Activated CD4-positive, alpha-beta memory T cell treated with anti-CD3 and anti-CD28 coated beads, Interleukin-2, amount 10 ng/mL, durations not matched to agents 7 days and 5 days (primary cell): ENCODE data around the gene TRPV4. TPM values are rescaled to one million over a fixed set of nuclear protein-coding genes. Genes with fewer than 3 reads are reported as not detected.

Experiments
- CTCF ChIA-PET: fragments of 350-600 bp; sonication (Branson Sonifier 250); formaldehyde crosslinking; loops from one replicate; lab custom pipeline; 2021; ENCODE audit warnings: antibody characterized with exemption, inconsistent platforms; lab: Charles Lee
- POLR2A ChIA-PET: fragments of 350-600 bp; sonication (Branson Sonifier 250); formaldehyde crosslinking; loops from one replicate; lab custom pipeline; 2021; ENCODE audit warnings: antibody characterized with exemption; lab: Charles Lee
- DNase-seq: peaks from one replicate; pipeline ENCODE4 v3.0.0-alpha.2; 2020
- H3K27ac Mint-ChIP-seq: one replicate; pipeline ENCODE4 v1.8.0; 2021; ENCODE audit warnings: mild to moderate bottlenecking, mixed read lengths
- H3K27me3 Mint-ChIP-seq: one replicate; pipeline ENCODE4 v1.8.0; 2021; ENCODE audit warnings: mixed read lengths
- H3K36me3 Mint-ChIP-seq: one replicate; pipeline ENCODE4 v1.8.0; 2021; ENCODE audit warnings: low read depth, mixed read lengths
- H3K4me1 Mint-ChIP-seq: one replicate; pipeline ENCODE4 v1.8.0; 2021; ENCODE audit warnings: mixed read lengths
- H3K4me3 Mint-ChIP-seq: one replicate; pipeline ENCODE4 v1.8.0; 2021; ENCODE audit warnings: mild to moderate bottlenecking, mixed read lengths
- H3K9me3 Mint-ChIP-seq: one replicate; pipeline ENCODE4 v1.8.0; 2021; ENCODE audit warnings: mixed read lengths
- total RNA-seq, 2 experiments: library from RNA; stranded (reverse); gene quantifications; one replicate each; pipeline ENCODE4 v1.2.3, GENCODE V29; 2021

Gene TRPV4
- total RNA-seq, 2 experiments from 2014 or later: not detected

GRCh38 chr12:109793411-109793810 lies 39.8 kb downstream of the TRPV4 start:
- H3K27me3 Mint-ChIP-seq: peaks cover 6% of the 10 kb centered on the region
- H3K4me3 Mint-ChIP-seq: no peak overlapping the region
- H3K36me3 Mint-ChIP-seq: no peaks in the 10 kb centered on the region
- H3K9me3 Mint-ChIP-seq: no peaks in the 10 kb centered on the region
- POLR2A ChIA-PET: no interaction called here
- no peaks in the 10 kb centered on the region for H3K4me1 Mint-ChIP-seq
- DNase-seq: no peak
- CTCF ChIA-PET: no interaction called here
- H3K27ac Mint-ChIP-seq: no peak overlapping the region

GRCh38 chr12:109792992-109793391 lies 40.2 kb downstream of the TRPV4 start:
- Mint-ChIP-seq H3K27me3 (peaks cover 6% of the 10 kb centered on the region), H3K27ac (no peak overlapping the region), H3K36me3 (no peaks in the 10 kb centered on the region), H3K4me3 (no peak overlapping the region), H3K9me3 (no peaks in the 10 kb centered on the region), H3K4me1 (no peaks in the 10 kb centered on the region)
- DNase-seq: no peak
- ChIA-PET POLR2A (no interaction called here), CTCF (no interaction called here)

GRCh38 chr12:109789526-109790048 lies 43.6 kb downstream of the TRPV4 start:
- H3K9me3 Mint-ChIP-seq: no peaks in the 10 kb centered on the region
- no peaks in the 10 kb centered on the region for H3K36me3 Mint-ChIP-seq
- H3K4me1 Mint-ChIP-seq: no peaks in the 10 kb centered on the region
- CTCF ChIA-PET: no interaction called here
- DNase-seq: no peak
- no peak overlapping the region for H3K4me3 Mint-ChIP-seq
- H3K27ac Mint-ChIP-seq: no peak overlapping the region
- peaks cover 4% of the 10 kb centered on the region for H3K27me3 Mint-ChIP-seq
- POLR2A ChIA-PET: no interaction called here

- DNase-seq: no peak
- H3K27ac Mint-ChIP-seq: no peak overlapping the region
- H3K4me1 Mint-ChIP-seq: no peaks in the 10 kb centered on the region
- H3K4me3 Mint-ChIP-seq: no peak overlapping the region
- ChIA-PET CTCF (no interaction called here), POLR2A (no interaction called here)
- H3K9me3 Mint-ChIP-seq: peaks cover 2% of the 10 kb centered on the region
- no peaks in the 10 kb centered on the region for H3K36me3 Mint-ChIP-seq
- H3K27me3 Mint-ChIP-seq: peaks cover 2% of the 10 kb centered on the region
Observed at GRCh38 chr12:109786799-109787198, 46.4 kb downstream of the TRPV4 start.

GRCh38 chr12:109785854-109786253 lies 47.3 kb downstream of the TRPV4 start:
- CTCF ChIA-PET: no interaction called here
- H3K9me3 Mint-ChIP-seq: peaks cover 2% of the 10 kb centered on the region
- no peak for DNase-seq
- no peaks in the 10 kb centered on the region for H3K36me3 Mint-ChIP-seq
- no peak overlapping the region for H3K27ac Mint-ChIP-seq
- peaks cover 2% of the 10 kb centered on the region for H3K27me3 Mint-ChIP-seq
- no peak overlapping the region for H3K4me3 Mint-ChIP-seq
- POLR2A ChIA-PET: no interaction called here
- no peaks in the 10 kb centered on the region for H3K4me1 Mint-ChIP-seq

GRCh38 chr12:109783965-109784244 lies 49.3 kb downstream of the TRPV4 start:
- Mint-ChIP-seq H3K4me1 (no peaks in the 10 kb centered on the region), H3K27me3 (peaks cover 2% of the 10 kb centered on the region), H3K4me3 (no peak overlapping the region), H3K9me3 (peaks cover 2% of the 10 kb centered on the region), H3K36me3 (no peaks in the 10 kb centered on the region), H3K27ac (no peak overlapping the region)
- DNase-seq: no peak
- ChIA-PET CTCF (no interaction called here), POLR2A (no interaction called here)

GRCh38 chr12:109783135-109783964 lies 49.8 kb downstream of the TRPV4 start:
- Mint-ChIP-seq H3K9me3 (peaks cover 2% of the 10 kb centered on the region), H3K27ac (no peak overlapping the region), H3K4me3 (no peak overlapping the region), H3K4me1 (no peaks in the 10 kb centered on the region), H3K27me3 (peaks cover 2% of the 10 kb centered on the region), H3K36me3 (no peaks in the 10 kb centered on the region)
- DNase-seq: no peak
- POLR2A ChIA-PET: no interaction called here
- CTCF ChIA-PET: interaction anchor here (1.5 kb wide), 1 partner anchor 24 kb away, joined by 3 read pairs; no protein-coding TSS in a partner anchor

- no peak overlapping the region for H3K27ac Mint-ChIP-seq
- H3K4me3 Mint-ChIP-seq: no peak overlapping the region
- H3K27me3 Mint-ChIP-seq: peaks cover 2% of the 10 kb centered on the region
- H3K36me3 Mint-ChIP-seq: no peaks in the 10 kb centered on the region
- H3K9me3 Mint-ChIP-seq: peaks cover 2% of the 10 kb centered on the region
- CTCF ChIA-PET: interaction anchor here (1.5 kb wide), 1 partner anchor 25 kb away, joined by 3 read pairs; no protein-coding TSS in a partner anchor
- no peak for DNase-seq
- H3K4me1 Mint-ChIP-seq: peaks cover 4% of the 10 kb centered on the region
- POLR2A ChIA-PET: no interaction called here
Observed at GRCh38 chr12:109782326-109782703, 50.9 kb downstream of the TRPV4 start.

GRCh38 chr12:109781668-109782325 lies 51.4 kb downstream of the TRPV4 start:
- H3K4me3 Mint-ChIP-seq: no peak overlapping the region
- H3K4me1 Mint-ChIP-seq: peaks cover 4% of the 10 kb centered on the region
- H3K36me3 Mint-ChIP-seq: no peaks in the 10 kb centered on the region
- peaks cover 2% of the 10 kb centered on the region for H3K9me3 Mint-ChIP-seq
- peaks cover 2% of the 10 kb centered on the region for H3K27me3 Mint-ChIP-seq
- no peak overlapping the region for H3K27ac Mint-ChIP-seq
- CTCF ChIA-PET: interaction anchor here (1.5 kb wide), 1 partner anchor 26 kb away, joined by 3 read pairs; no protein-coding TSS in a partner anchor
- POLR2A ChIA-PET: no interaction called here
- DNase-seq: no peak

GRCh38 chr12:109779382-109779781 lies 53.8 kb downstream of the TRPV4 start:
- no peak for DNase-seq
- Mint-ChIP-seq H3K4me3 (no peak overlapping the region), H3K9me3 (peaks cover 2% of the 10 kb centered on the region), H3K27ac (no peak overlapping the region), H3K4me1 (peaks cover 4% of the 10 kb centered on the region), H3K36me3 (no peaks in the 10 kb centered on the region), H3K27me3 (peaks cover 2% of the 10 kb centered on the region)
- CTCF ChIA-PET: interaction anchor here (1.0 to 1.2 kb wide), 2 partner anchors 66 to 182 kb away, joined by 3 to 4 read pairs; no protein-coding TSS in a partner anchor
- POLR2A ChIA-PET: no interaction called here

- no peak overlapping the region for H3K27ac Mint-ChIP-seq
- CTCF ChIA-PET: interaction anchor here (6.8 kb wide), 1 partner anchor 260 kb away, joined by 55 read pairs; no protein-coding TSS in a partner anchor
- DNase-seq: no peak
- POLR2A ChIA-PET: no interaction called here
- peaks cover 4% of the 10 kb centered on the region for H3K27me3 Mint-ChIP-seq
- H3K4me1 Mint-ChIP-seq: peaks cover 4% of the 10 kb centered on the region
- H3K9me3 Mint-ChIP-seq: peaks cover 2% of the 10 kb centered on the region
- no peaks in the 10 kb centered on the region for H3K36me3 Mint-ChIP-seq
- no peak overlapping the region for H3K4me3 Mint-ChIP-seq
Observed at GRCh38 chr12:109778684-109779083, 54.5 kb downstream of the TRPV4 start.

- H3K27ac Mint-ChIP-seq: no peak overlapping the region
- H3K4me1 Mint-ChIP-seq: peaks cover 6% of the 10 kb centered on the region
- ChIA-PET POLR2A (interaction anchor here (0.8 to 1.0 kb wide), 2 partner anchors 14 to 180 kb away, joined by 3 to 4 read pairs; no protein-coding TSS in a partner anchor), CTCF (interaction anchor here (1.2 to 6.8 kb wide), 2 partner anchors 259 to 273 kb away, joined by 3 to 55 read pairs; no protein-coding TSS in a partner anchor)
- peaks cover 12% of the 10 kb centered on the region for H3K27me3 Mint-ChIP-seq
- no peaks in the 10 kb centered on the region for H3K36me3 Mint-ChIP-seq
- H3K4me3 Mint-ChIP-seq: peak overlapping the region; percentile 46
- H3K9me3 Mint-ChIP-seq: peaks cover 2% of the 10 kb centered on the region
- peak; percentile 51 for DNase-seq
Observed at GRCh38 chr12:109777544-109777943, 55.7 kb downstream of the TRPV4 start.

- H3K27ac Mint-ChIP-seq: no peak overlapping the region
Observed at GRCh38 chr12:109776624-109777023, 56.6 kb downstream of the TRPV4 start.

More at GRCh38 chr12:109776624-109777023, 56.6 kb downstream of the TRPV4 start:
- CTCF ChIA-PET: interaction anchor here (1.2 to 6.8 kb wide), 5 partner anchors 28 to 349 kb away, joined by 3 to 55 read pairs (median 7); no protein-coding TSS in a partner anchor
- POLR2A ChIA-PET: interaction anchor here (0.8 kb wide), 1 partner anchor 13 kb away, joined by 3 read pairs; no protein-coding TSS in a partner anchor
- Mint-ChIP-seq H3K36me3 (no peaks in the 10 kb centered on the region), H3K27me3 (peaks cover 10% of the 10 kb centered on the region), H3K9me3 (no peaks in the 10 kb centered on the region), H3K4me1 (peaks cover 6% of the 10 kb centered on the region), H3K4me3 (no peak overlapping the region)
- no peak for DNase-seq
